Retinal pigment epithelial cell (primary cell): ENCODE results near the gene VPS18.
A peak's percentile ranks its signal among the peaks of the same experiment; 100 is the strongest.
"Not testable (repeated sequence)": the region's sequence is repeated elsewhere in the genome, so short reads cannot be mapped to it uniquely, and the experiment has no call there.

Source experiments
- DNase-seq: peaks from one replicate; pipeline ENCODE4 v3.0.0-alpha.2; 2010; ENCODE audit warnings: low read depth
- H3K4me3 ChIP-seq: 2 replicates; pipeline ENCODE4 v1.5.1; 2011; ENCODE audit warnings: mild to moderate bottlenecking, low read length, control low read depth, moderate library complexity
- CTCF ChIP-seq: conservative IDR thresholded peaks from 2 replicates; pipeline ENCODE4 v1.5.1; 2011; ENCODE audit warnings: low read depth, low read length, control low read depth, inconsistent platforms

The VPS18 gene

GRCh38 chr15:40857601-40858341 lies 36.5 kb upstream of the VPS18 start:
- peak; percentile 98 for TF ChIP-seq CTCF
- no peak overlapping the region for H3K4me3 ChIP-seq
- no peak for DNase-seq

GRCh38 chr15:40858706-40859105 lies 35.5 kb upstream of the VPS18 start:
- H3K4me3 ChIP-seq = no peak overlapping the region
- TF ChIP-seq CTCF = no peak
- DNase-seq = no peak

GRCh38 chr15:40859206-40859851 lies 34.9 kb upstream of the VPS18 start:
- H3K4me3 ChIP-seq = no peak overlapping the region
- TF ChIP-seq CTCF = peak; percentile 95
- DNase-seq = no peak

- not testable (repeated sequence) for DNase-seq, H3K4me3 ChIP-seq
Observed at GRCh38 chr15:40861147-40861546, 33.1 kb upstream of the VPS18 start.

- no peak for TF ChIP-seq CTCF
- no peak for DNase-seq
- no peak overlapping the region for H3K4me3 ChIP-seq
Observed at GRCh38 chr15:40863660-40864270, 30.5 kb upstream of the VPS18 start.

GRCh38 chr15:40867199-40867598 lies 27.1 kb upstream of the VPS18 start:
- H3K4me3 ChIP-seq = no peak overlapping the region
- no peak for TF ChIP-seq CTCF
- DNase-seq = no peak

- no peak overlapping the region for H3K4me3 ChIP-seq
- no peak for DNase-seq
- TF ChIP-seq CTCF = no peak
Observed at GRCh38 chr15:40869686-40870085, 24.6 kb upstream of the VPS18 start.
